AG09319 (cell line): ENCODE results near the gene PROSER3.

Source experiments
- DNase-seq: peaks from one replicate; pipeline ENCODE4 v3.0.0-alpha.2; 2010; ENCODE audit warnings: low read depth; ENCODE audit errors: extremely low read depth
- CTCF ChIP-seq: IDR thresholded peaks from 2 replicates; pipeline ENCODE4 v1.5.1; 2011; ENCODE audit warnings: low read depth, mild to moderate bottlenecking, inconsistent platforms, low read length, moderate library complexity

The PROSER3 gene

GRCh38 chr19:35730326-35730725, 27.6 kb upstream of the PROSER3 start:
- TF ChIP-seq CTCF, result no peak
- DNase-seq, result no peak

GRCh38 chr19:35731353-35731752, 26.6 kb upstream of the PROSER3 start:
- no peak for TF ChIP-seq CTCF
- DNase-seq, result no peak

GRCh38 chr19:35731779-35732405, 26.1 kb upstream of the PROSER3 start:
- TF ChIP-seq CTCF, result no peak
- DNase-seq, result no peak

- no peak for DNase-seq
- TF ChIP-seq CTCF, result no peak
These were observed 25.3 kb upstream of the PROSER3 start for GRCh38 chr19:35732540-35733179.

- no peak for TF ChIP-seq CTCF
- DNase-seq, result no peak
These were observed 24.5 kb upstream of the PROSER3 start for GRCh38 chr19:35733180-35734125.

GRCh38 chr19:35734273-35734672, 23.7 kb upstream of the PROSER3 start:
- no peak for TF ChIP-seq CTCF
- no peak for DNase-seq

GRCh38 chr19:35734889-35735288, 23.1 kb upstream of the PROSER3 start:
- no peak for TF ChIP-seq CTCF
- no peak for DNase-seq
